Osteocyte (in vitro differentiated cells): ENCODE results near the gene UMAD1. TPM values are rescaled to one million over a fixed set of nuclear protein-coding genes. Genes with fewer than 3 reads are reported as not detected.
"Not testable (repeated sequence)": the region's sequence is repeated elsewhere in the genome, so short reads cannot be mapped to it uniquely, and the experiment has no call there.

Source experiments
- DNase-seq: peaks from one replicate; pipeline ENCODE4 v3.0.0; 2021; ENCODE audit warnings: mixed read lengths; ENCODE audit not compliant: unreplicated experiment; ENCODE audit errors: extremely low spot score
- H3K27ac Mint-ChIP-seq: one replicate; pipeline ENCODE4 v1.8.0; 2021; ENCODE audit warnings: mild to moderate bottlenecking, mixed read lengths; ENCODE audit not compliant: unreplicated experiment
- H3K27me3 Mint-ChIP-seq: one replicate; pipeline ENCODE4 v1.8.0; 2021; ENCODE audit warnings: mixed read lengths; ENCODE audit not compliant: unreplicated experiment
- H3K36me3 Mint-ChIP-seq: one replicate; pipeline ENCODE4 v1.8.0; 2021; ENCODE audit warnings: mixed read lengths; ENCODE audit not compliant: unreplicated experiment
- H3K4me1 Mint-ChIP-seq: one replicate; pipeline ENCODE4 v1.8.0; 2021; ENCODE audit warnings: mixed read lengths; ENCODE audit not compliant: unreplicated experiment
- H3K4me3 Mint-ChIP-seq: one replicate; pipeline ENCODE4 v1.8.0; 2021; ENCODE audit warnings: mild to moderate bottlenecking, moderate library complexity, mixed read lengths; ENCODE audit not compliant: unreplicated experiment
- H3K9me3 Mint-ChIP-seq: one replicate; pipeline ENCODE4 v1.8.0; 2021; ENCODE audit warnings: mixed read lengths; ENCODE audit not compliant: unreplicated experiment
- total RNA-seq: library from RNA; stranded (reverse); gene quantifications from 2 replicates; pipeline ENCODE4 v1.2.1, GENCODE V29; 2021
- TF ChIP-seq, protein P1 (sequence below): fragments of 200-600 bp; sonication (generic); IDR thresholded peaks from 2 replicates; pipeline ENCODE4 v1.5.0; 2021; ENCODE audit warnings: antibody characterized with exemption, mild to moderate bottlenecking, moderate library complexity

The UMAD1 gene
- total RNA-seq, 1 donor from 2014 or later: 10.9 TPM

DNA sequence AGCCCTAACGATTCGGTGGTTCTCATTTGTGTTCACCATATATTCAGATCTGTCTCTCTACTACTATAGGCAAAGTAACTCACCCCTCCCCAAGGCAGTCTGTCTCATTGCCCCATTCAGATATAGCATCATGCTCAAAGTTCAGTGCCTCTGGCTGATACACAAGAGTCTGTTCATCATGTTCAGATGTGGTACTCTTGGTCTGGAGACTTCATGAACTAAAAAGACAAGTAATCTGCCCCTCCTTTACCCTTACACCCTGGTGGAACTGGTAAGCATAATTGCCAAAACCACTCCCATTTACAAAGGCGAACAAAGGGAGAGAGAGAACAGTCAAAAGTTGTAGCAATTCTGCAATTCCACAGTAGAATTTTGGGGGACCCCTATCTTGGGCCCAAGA lies 29.9 kb downstream of the UMAD1 start:
- H3K9me3 Mint-ChIP-seq: no peaks in the 10 kb centered on the region
- DNase-seq: no peak
- H3K27ac Mint-ChIP-seq: no peak overlapping the region
- H3K4me3 Mint-ChIP-seq: no peak overlapping the region
- no peaks in the 10 kb centered on the region for H3K4me1 Mint-ChIP-seq
- TF ChIP-seq, protein P1, sequence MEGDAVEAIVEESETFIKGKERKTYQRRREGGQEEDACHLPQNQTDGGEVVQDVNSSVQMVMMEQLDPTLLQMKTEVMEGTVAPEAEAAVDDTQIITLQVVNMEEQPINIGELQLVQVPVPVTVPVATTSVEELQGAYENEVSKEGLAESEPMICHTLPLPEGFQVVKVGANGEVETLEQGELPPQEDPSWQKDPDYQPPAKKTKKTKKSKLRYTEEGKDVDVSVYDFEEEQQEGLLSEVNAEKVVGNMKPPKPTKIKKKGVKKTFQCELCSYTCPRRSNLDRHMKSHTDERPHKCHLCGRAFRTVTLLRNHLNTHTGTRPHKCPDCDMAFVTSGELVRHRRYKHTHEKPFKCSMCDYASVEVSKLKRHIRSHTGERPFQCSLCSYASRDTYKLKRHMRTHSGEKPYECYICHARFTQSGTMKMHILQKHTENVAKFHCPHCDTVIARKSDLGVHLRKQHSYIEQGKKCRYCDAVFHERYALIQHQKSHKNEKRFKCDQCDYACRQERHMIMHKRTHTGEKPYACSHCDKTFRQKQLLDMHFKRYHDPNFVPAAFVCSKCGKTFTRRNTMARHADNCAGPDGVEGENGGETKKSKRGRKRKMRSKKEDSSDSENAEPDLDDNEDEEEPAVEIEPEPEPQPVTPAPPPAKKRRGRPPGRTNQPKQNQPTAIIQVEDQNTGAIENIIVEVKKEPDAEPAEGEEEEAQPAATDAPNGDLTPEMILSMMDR: no peak
- no peaks in the 10 kb centered on the region for H3K27me3 Mint-ChIP-seq
- peaks cover 4% of the 10 kb centered on the region for H3K36me3 Mint-ChIP-seq

DNA sequence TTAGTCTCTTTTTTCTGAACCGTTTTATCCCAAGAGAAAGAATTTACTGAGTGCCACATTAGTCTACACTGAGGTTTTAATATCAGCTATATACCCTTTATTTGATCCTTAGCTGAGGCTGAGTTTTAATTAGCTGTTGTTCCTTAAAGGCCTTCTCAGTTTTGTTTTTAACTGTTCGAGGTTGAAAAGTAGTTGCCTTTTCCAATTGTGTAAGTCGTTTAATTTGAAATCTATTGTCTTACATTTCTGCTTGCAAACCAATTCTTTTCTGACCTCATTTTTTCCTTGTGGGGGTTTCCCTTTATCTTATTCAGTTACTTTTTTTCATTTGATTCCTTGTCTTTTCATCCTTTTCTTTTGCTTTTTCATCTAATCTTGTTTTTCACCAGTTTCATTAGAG lies 30.8 kb downstream of the UMAD1 start:
- H3K27me3 Mint-ChIP-seq: no peaks in the 10 kb centered on the region
- H3K4me3 Mint-ChIP-seq: no peak overlapping the region
- H3K27ac Mint-ChIP-seq: no peak overlapping the region
- DNase-seq: no peak
- no peaks in the 10 kb centered on the region for H3K4me1 Mint-ChIP-seq
- peaks cover 7% of the 10 kb centered on the region for H3K36me3 Mint-ChIP-seq
- H3K9me3 Mint-ChIP-seq: no peaks in the 10 kb centered on the region
- TF ChIP-seq, protein P1: no peak

DNA sequence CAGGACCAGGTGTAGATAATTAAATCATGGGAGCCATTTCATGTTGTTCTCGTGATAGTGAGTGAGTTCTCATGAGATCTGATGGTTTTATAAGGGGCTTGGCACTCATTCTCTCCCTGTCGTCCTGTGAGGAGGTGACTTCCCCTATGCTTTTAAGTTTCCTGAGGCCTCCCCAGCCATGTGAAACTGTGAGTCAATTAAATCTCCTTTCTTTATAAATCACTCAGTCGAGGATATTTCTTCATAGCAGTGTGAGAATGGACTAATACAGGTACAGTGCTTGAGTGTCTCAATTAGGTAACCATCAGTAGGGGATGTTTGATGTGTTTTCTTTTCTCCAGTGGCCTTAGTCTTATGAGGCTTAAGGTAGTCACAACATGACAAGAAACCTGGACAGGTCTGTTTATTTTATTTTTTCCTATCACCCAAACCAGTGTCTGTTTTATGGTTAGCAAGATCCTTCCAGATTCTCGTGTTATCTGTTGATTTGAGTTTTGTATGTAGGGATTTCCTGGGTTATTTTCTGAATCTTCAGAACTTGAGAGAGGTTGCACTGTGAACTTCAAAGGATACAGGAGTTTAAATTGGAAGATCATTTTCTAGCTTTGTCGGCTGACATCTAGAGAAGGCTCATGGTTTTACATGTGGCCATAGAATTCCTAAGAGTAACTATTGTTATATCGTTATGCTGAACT lies 32.1 kb downstream of the UMAD1 start:
- no peak for DNase-seq
- no peak overlapping the region for H3K4me3 Mint-ChIP-seq
- H3K9me3 Mint-ChIP-seq: no peaks in the 10 kb centered on the region
- H3K36me3 Mint-ChIP-seq: peaks cover 7% of the 10 kb centered on the region
- H3K27ac Mint-ChIP-seq: no peak overlapping the region
- H3K4me1 Mint-ChIP-seq: no peaks in the 10 kb centered on the region
- TF ChIP-seq, protein P1: no peak
- no peaks in the 10 kb centered on the region for H3K27me3 Mint-ChIP-seq

DNA sequence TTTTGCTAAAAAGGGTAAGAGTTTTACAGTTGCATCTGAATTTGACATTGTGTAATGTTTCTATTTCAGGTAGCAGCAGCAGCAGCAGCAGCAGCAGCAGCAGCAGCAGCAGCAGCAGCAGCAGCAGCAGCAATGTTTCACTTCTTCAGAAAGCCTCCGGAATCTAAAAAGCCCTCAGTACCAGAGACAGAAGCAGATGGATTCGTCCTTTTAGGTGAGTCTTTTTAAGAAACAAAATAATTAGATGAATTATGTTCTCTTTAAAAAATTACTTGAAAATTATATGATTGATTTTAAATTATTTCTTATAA lies 32.6 kb downstream of the UMAD1 start:
- TF ChIP-seq, protein P1: no peak
- H3K4me3 Mint-ChIP-seq: no peak overlapping the region
- H3K27me3 Mint-ChIP-seq: no peaks in the 10 kb centered on the region
- no peaks in the 10 kb centered on the region for H3K9me3 Mint-ChIP-seq
- no peaks in the 10 kb centered on the region for H3K4me1 Mint-ChIP-seq
- no peak for DNase-seq
- H3K36me3 Mint-ChIP-seq: peaks cover 10% of the 10 kb centered on the region
- H3K27ac Mint-ChIP-seq: no peak overlapping the region

DNA sequence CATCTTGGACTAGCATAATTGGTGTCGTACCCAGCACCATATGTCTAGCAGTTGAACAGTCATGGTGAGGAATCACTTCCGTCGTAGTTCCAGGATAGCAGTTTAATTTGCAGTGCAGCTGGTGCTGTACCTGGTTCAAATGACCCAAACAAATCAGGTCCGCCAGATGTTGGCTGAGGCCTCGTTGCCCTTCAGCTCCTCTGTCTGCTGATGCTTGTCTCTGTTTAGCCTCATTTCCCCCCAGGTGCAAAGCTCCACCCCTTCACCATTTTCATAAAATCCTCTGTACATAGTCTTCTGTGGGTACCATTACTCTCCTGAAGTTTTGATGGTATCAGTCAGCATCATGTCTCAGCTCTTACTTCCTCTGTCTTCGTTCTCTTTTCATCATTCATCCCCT lies 35.1 kb downstream of the UMAD1 start:
- Mint-ChIP-seq H3K4me3 (no peak overlapping the region), H3K27ac (no peak overlapping the region), H3K9me3 (no peaks in the 10 kb centered on the region), H3K27me3 (no peaks in the 10 kb centered on the region), H3K36me3 (peaks cover 10% of the 10 kb centered on the region), H3K4me1 (no peaks in the 10 kb centered on the region)
- no peak for DNase-seq
- TF ChIP-seq, protein P1: no peak

DNA sequence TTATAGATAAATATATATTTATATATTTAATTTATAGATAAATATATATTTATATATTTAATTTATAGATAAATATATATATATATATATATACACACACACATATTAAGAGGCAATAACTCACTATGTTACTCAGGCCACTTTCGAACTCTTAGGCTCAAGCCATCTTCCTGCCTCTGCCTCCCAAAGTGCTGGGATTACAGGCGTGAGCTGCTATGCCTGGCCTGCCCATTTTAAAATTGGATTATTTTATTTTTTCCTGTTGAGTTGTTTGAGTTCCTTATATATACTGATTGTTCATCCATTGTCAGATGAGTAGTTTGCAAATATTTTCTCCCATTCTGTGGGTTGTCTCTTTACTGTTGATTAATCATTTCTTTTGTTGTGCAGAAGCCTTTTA lies 39.1 kb downstream of the UMAD1 start:
- not testable (repeated sequence) for H3K36me3 Mint-ChIP-seq, H3K4me3 Mint-ChIP-seq, DNase-seq, H3K9me3 Mint-ChIP-seq, H3K4me1 Mint-ChIP-seq, H3K27me3 Mint-ChIP-seq, H3K27ac Mint-ChIP-seq
